Measurements from ENCODE around the gene FILIP1L. TPM values are rescaled to one million over a fixed set of nuclear protein-coding genes. Genes with fewer than 3 reads are reported as not detected.

The FILIP1L gene
- polyA plus RNA-seq, 1 donor (not counting 4 experiments of a cell fraction or from before 2014, with no cell fraction given), result 14.7 TPM

DNA sequence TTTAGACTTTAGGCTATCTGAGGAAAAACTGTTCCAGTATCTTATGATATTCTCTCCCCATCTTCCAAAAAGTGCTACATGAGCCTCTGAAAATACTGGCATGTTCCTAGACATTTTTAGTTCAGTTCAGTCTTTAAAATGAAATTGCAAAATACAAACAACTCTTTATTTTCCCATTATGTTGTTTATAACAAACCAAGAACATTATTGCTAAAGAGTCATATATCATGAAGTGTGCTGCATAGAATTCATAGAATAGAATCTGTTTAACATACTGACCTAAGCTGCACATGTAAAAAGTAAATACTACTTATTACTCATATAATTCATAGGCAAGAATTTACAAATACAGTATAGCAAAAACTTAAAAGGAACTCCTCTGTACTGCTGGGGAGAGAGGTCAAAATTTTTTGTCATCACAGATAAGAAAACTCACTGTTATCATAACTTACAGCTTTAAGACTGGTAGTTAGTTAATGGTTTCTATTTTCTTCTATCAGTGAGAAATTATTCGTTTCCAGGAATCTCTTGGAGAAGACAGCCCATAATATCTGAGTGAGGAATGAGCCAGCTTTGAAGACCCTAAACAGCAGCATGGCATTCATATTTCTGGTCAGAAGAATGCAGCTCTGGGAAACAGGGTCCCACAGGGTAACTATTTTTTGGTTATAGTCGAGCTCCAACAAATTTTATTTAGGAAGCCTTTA lies 32.2 kb downstream of the FILIP1L start:
- Histone ChIP-seq H3K79me2 (ENCODE audit: control insufficient read depth, insufficient read depth, low read length) (no peaks in the 10 kb centered on the region), H3K4me3 (ENCODE audit: control insufficient read depth in 2 of 3, extremely low read depth in 1 of 3, insufficient read depth in 2 of 3, low read depth in 1 of 3, low read length in 3 of 3) (no peak overlapping the region), H3K4me2 (ENCODE audit: control insufficient read depth, extremely low read depth, insufficient read depth, low read depth, low read length) (no peak overlapping the region), H3K9ac (ENCODE audit: control insufficient read depth, extremely low read depth, insufficient read depth, low read length) (no peak overlapping the region), H3K9me1 (ENCODE audit: control insufficient read depth, extremely low read depth, insufficient read depth, low read length) (no peaks in the 10 kb centered on the region), H2AFZ (ENCODE audit: control insufficient read depth, low read length) (no peak overlapping the region), H3K9me3 (ENCODE audit: control insufficient read depth, low read depth, low read length) (no peaks in the 10 kb centered on the region), H3K4me1 (ENCODE audit: control insufficient read depth, extremely low read depth, insufficient read depth, low read length) (no peaks in the 10 kb centered on the region), H3K27ac (ENCODE audit: control insufficient read depth, insufficient read depth, low read length) (no peak overlapping the region), H3K27me3 (ENCODE audit: control insufficient read depth, extremely low read depth, insufficient read depth, low read length) (no peaks in the 10 kb centered on the region), H4K20me1 (ENCODE audit: control insufficient read depth, extremely low read depth, insufficient read depth, low read length) (no peaks in the 10 kb centered on the region), H3K36me3 (ENCODE audit: control insufficient read depth in 2 of 2, extremely low read depth in 1 of 2, insufficient read depth in 2 of 2, low read length in 2 of 2) (no peaks in the 10 kb centered on the region)
- dilution Hi-C loops (cut with MboI; ENCODE audit: extremely low pct_ligation_motif_present, low sequenced_read_pairs), result no loop called here
- FAIRE-seq (no peak), DNase-seq (ENCODE audit: low read depth, low spot score) (no peak)
- TF ChIP-seq EZH2 (IDR thresholded peaks at IDR 0.05; ENCODE audit: low read length), result no peak
- TF ChIP-seq, protein P1, sequence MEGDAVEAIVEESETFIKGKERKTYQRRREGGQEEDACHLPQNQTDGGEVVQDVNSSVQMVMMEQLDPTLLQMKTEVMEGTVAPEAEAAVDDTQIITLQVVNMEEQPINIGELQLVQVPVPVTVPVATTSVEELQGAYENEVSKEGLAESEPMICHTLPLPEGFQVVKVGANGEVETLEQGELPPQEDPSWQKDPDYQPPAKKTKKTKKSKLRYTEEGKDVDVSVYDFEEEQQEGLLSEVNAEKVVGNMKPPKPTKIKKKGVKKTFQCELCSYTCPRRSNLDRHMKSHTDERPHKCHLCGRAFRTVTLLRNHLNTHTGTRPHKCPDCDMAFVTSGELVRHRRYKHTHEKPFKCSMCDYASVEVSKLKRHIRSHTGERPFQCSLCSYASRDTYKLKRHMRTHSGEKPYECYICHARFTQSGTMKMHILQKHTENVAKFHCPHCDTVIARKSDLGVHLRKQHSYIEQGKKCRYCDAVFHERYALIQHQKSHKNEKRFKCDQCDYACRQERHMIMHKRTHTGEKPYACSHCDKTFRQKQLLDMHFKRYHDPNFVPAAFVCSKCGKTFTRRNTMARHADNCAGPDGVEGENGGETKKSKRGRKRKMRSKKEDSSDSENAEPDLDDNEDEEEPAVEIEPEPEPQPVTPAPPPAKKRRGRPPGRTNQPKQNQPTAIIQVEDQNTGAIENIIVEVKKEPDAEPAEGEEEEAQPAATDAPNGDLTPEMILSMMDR (optimal IDR thresholded peaks at IDR 0.05 in 1 of 3, IDR thresholded peaks at IDR 0.05 in 1 of 3, conservative IDR thresholded peaks at IDR 0.05 in 1 of 3; ENCODE audit: extremely low read depth in 1 of 3, insufficient read depth in 2 of 3, low read length in 3 of 3), result no peak

DNA sequence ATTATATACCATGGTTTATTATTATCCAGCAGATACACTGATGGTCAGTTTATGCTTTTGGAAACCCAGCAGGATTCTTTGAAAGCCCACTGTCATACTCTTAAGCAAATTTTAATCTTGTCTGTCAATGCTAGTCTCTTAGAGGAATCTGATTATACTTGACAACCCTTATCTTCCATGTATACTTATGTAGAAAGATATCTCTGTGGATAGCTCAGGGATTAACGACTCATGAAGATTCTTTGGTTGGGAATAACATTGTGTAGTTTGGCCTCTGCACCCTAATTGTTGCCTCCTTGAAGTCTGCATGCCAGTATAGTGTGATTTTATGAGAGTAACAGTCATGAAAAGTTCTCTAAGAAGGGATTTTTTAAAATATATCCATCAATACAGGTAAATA lies 33.0 kb downstream of the FILIP1L start:
- DNase-seq (ENCODE audit: low read depth, low spot score), result no peak
- H3K4me2 ChIP-seq (ENCODE audit: control insufficient read depth, extremely low read depth, insufficient read depth, low read depth, low read length), result no peak overlapping the region
- no peaks in the 10 kb centered on the region for H3K4me1 ChIP-seq (ENCODE audit: control insufficient read depth, extremely low read depth, insufficient read depth, low read length)
- FAIRE-seq, result no peak
- H3K27me3 ChIP-seq (ENCODE audit: control insufficient read depth, extremely low read depth, insufficient read depth, low read length), result no peaks in the 10 kb centered on the region
- H3K4me3 ChIP-seq (ENCODE audit: control insufficient read depth in 2 of 3, extremely low read depth in 1 of 3, insufficient read depth in 2 of 3, low read depth in 1 of 3, low read length in 3 of 3), result no peak overlapping the region
- H3K27ac ChIP-seq (ENCODE audit: control insufficient read depth, insufficient read depth, low read length), result no peak overlapping the region
- no peak overlapping the region for H3K9ac ChIP-seq (ENCODE audit: control insufficient read depth, extremely low read depth, insufficient read depth, low read length)
- H4K20me1 ChIP-seq (ENCODE audit: control insufficient read depth, extremely low read depth, insufficient read depth, low read length), result no peaks in the 10 kb centered on the region
- no peaks in the 10 kb centered on the region for H3K9me1 ChIP-seq (ENCODE audit: control insufficient read depth, extremely low read depth, insufficient read depth, low read length)
- TF ChIP-seq, protein P1 (optimal IDR thresholded peaks at IDR 0.05 in 1 of 3, IDR thresholded peaks at IDR 0.05 in 1 of 3, conservative IDR thresholded peaks at IDR 0.05 in 1 of 3; ENCODE audit: extremely low read depth in 1 of 3, insufficient read depth in 2 of 3, low read length in 3 of 3), result no peak
- no peak for TF ChIP-seq EZH2 (IDR thresholded peaks at IDR 0.05; ENCODE audit: low read length)
- dilution Hi-C loops (cut with MboI; ENCODE audit: extremely low pct_ligation_motif_present, low sequenced_read_pairs), result no loop called here
- H3K79me2 ChIP-seq (ENCODE audit: control insufficient read depth, insufficient read depth, low read length), result no peaks in the 10 kb centered on the region
- no peak overlapping the region for H2AFZ ChIP-seq (ENCODE audit: control insufficient read depth, low read length)
- no peaks in the 10 kb centered on the region for H3K36me3 ChIP-seq (ENCODE audit: control insufficient read depth in 2 of 2, extremely low read depth in 1 of 2, insufficient read depth in 2 of 2, low read length in 2 of 2)
- no peaks in the 10 kb centered on the region for H3K9me3 ChIP-seq (ENCODE audit: control insufficient read depth, low read depth, low read length)

Data from keratinocyte (primary cell).